ENCODE data around the gene GAREM2.
"Not testable (repeated sequence)": the region's sequence is repeated elsewhere in the genome, so short reads cannot be mapped to it uniquely, and the experiment has no call there.

The GAREM2 gene

GRCh38 chr2:26172871-26173775 lies at the start of gene GAREM2:
Gene GAREM2 (plus strand): TSS chr2:26173088. CDS start chr2:26173221, 133 bp downstream.
- DNase-seq, result no peak

GRCh38 chr2:26123426-26123825 lies 49.5 kb upstream of the GAREM2 start:
- no peak for DNase-seq

- no peak for DNase-seq
Observed at GRCh38 chr2:26126074-26126473, 46.8 kb upstream of the GAREM2 start.

- no peak for DNase-seq
Observed at GRCh38 chr2:26128176-26128575, 44.7 kb upstream of the GAREM2 start.

GRCh38 chr2:26130763-26131162 lies 42.1 kb upstream of the GAREM2 start:
- DNase-seq, result no peak

- DNase-seq, result no peak
Observed at GRCh38 chr2:26136451-26136850, 36.4 kb upstream of the GAREM2 start.

- no peak for DNase-seq
Observed at GRCh38 chr2:26139269-26140183, 33.4 kb upstream of the GAREM2 start.

- DNase-seq, result no peak
Observed at GRCh38 chr2:26141145-26141769, 31.6 kb upstream of the GAREM2 start.

GRCh38 chr2:26144031-26144430 lies 28.9 kb upstream of the GAREM2 start:
- no peak for DNase-seq

- DNase-seq, result no peak
Observed at GRCh38 chr2:26144953-26145680, 27.8 kb upstream of the GAREM2 start.

- DNase-seq, result no peak
Observed at GRCh38 chr2:26148501-26148900, 24.4 kb upstream of the GAREM2 start.

GRCh38 chr2:26150243-26150642 lies 22.6 kb upstream of the GAREM2 start:
- DNase-seq, result no peak

GRCh38 chr2:26157580-26157979 lies 15.3 kb upstream of the GAREM2 start:
- no peak for DNase-seq

- DNase-seq, result no peak
Observed at GRCh38 chr2:26161926-26162325, 11.0 kb upstream of the GAREM2 start.

GRCh38 chr2:26162963-26163362 lies 9.9 kb upstream of the GAREM2 start:
- DNase-seq, result no peak

GRCh38 chr2:26164231-26164630 lies 8.7 kb upstream of the GAREM2 start:
- no peak for DNase-seq

- DNase-seq, result no peak
Observed at GRCh38 chr2:26164641-26165211, 8.2 kb upstream of the GAREM2 start.

- DNase-seq, result no peak
Observed at GRCh38 chr2:26165403-26165802, 7.5 kb upstream of the GAREM2 start.

- DNase-seq, result not testable (repeated sequence)
Observed at GRCh38 chr2:26166541-26166940, 6.3 kb upstream of the GAREM2 start.

GRCh38 chr2:26168785-26169184 lies 4.1 kb upstream of the GAREM2 start:
- DNase-seq, result no peak

- DNase-seq, result no peak
Observed at GRCh38 chr2:26169226-26169625, 3.7 kb upstream of the GAREM2 start.

Data from NCI-H1417 treated with DMSO at 0.1 percent for 48 hours (cell line).